HCT116 (cell line): ENCODE measurements around the gene CD70. TPM values are rescaled to one million over a fixed set of nuclear protein-coding genes. Genes with fewer than 3 reads are reported as not detected.

Experiments
- ATAC-seq: fragments of 200-7000 bp; cut with Tn5 transposase; 2 replicates; pipeline ENCODE4 v1.9.1; 2020; ENCODE audit warnings: mild to moderate bottlenecking, moderate library complexity
- BruUV-seq: library from RNA; stranded (reverse); fragments of 400-500 nt; replicated peaks from 2 replicates; lab custom pipeline; 2021; lab: Mats Ljungman, UMichigan
- CTCF ChIA-PET: fragments of 300-600 bp; sonication (Branson Sonifier 250); formaldehyde crosslinking; loops from one replicate; lab custom pipeline; 2021; ENCODE audit warnings: antibody characterized with exemption; lab: Charles Lee
- POLR2A ChIA-PET: fragments of 300-600, 350-600 bp; sonication (Branson Sonifier 250); formaldehyde crosslinking; loops from one replicate; lab custom pipeline; 2021; ENCODE audit warnings: antibody characterized with exemption; lab: Charles Lee
- RAD21 ChIA-PET, 2 experiments: fragments of 300-600 bp; sonication (Branson Sonifier 250); formaldehyde crosslinking; loops; one replicate each; lab custom pipeline; 2023; ENCODE audit warnings: low total read pairs in 2 of 2; ENCODE audit not compliant: uncharacterized antibody in 2 of 2, unreplicated experiment in 2 of 2, low non-redundant PET in 1 of 2; lab: Charles Lee
- DNase-seq: peaks from one replicate; pipeline ENCODE4 v3.0.0-alpha.2; 2010; ENCODE audit warnings: low read depth, low spot score
- H2AFZ ChIP-seq: fragments of 200-600 bp; shearing (Covaris generic), sonication (generic); 2 replicates; pipeline ENCODE4 v1.6.1; 2017; ENCODE audit warnings: low read depth, mixed run types, mixed read lengths, antibody characterized with exemption, low read length; ENCODE audit not compliant: poor library complexity, severe bottlenecking
- H3K27ac ChIP-seq: 2 replicates; pipeline ENCODE4 v1.5.1; 2012; ENCODE audit warnings: low read depth, low read length
- H3K27me3 ChIP-seq: fragments of 200-600 bp; sonication (generic); 2 replicates; pipeline ENCODE4 v1.6.1; 2016; ENCODE audit warnings: mixed run types, low read length, mixed read lengths; ENCODE audit not compliant: insufficient read depth
- H3K36me3 ChIP-seq, 2 experiments: fragments of 200-500 bp in 1 of 2; fragments of 200-600 bp in 1 of 2; sonication (Bioruptor generic) in 1 of 2; sonication (generic) in 1 of 2; 2 replicates each; pipeline versions ENCODE4 v1.5.1 to v1.6.1; 2014 to 2016; ENCODE audit warnings: low read length in 2 of 2, inconsistent platforms in 1 of 2, mixed read lengths in 1 of 2, mixed run types in 1 of 2; ENCODE audit not compliant: insufficient read depth in 2 of 2, control insufficient read depth in 1 of 2
- H3K4me1 ChIP-seq, 2 experiments: fragments of 200-600 bp in 1 of 2; sonication (generic) in 1 of 2; 2 replicates each; pipeline versions ENCODE4 v1.5.1 to v1.6.1; 2012 to 2017; ENCODE audit warnings: low read length in 2 of 2, inconsistent platforms in 1 of 2, mild to moderate bottlenecking in 1 of 2, mixed read lengths in 1 of 2, mixed run types in 1 of 2, moderate library complexity in 1 of 2; ENCODE audit not compliant: insufficient read depth in 2 of 2, control insufficient read depth in 1 of 2
- H3K4me2 ChIP-seq: fragments of 200-600 bp; sonication (generic); 2 replicates; pipeline ENCODE4 v1.6.1; 2017; ENCODE audit warnings: mixed run types, low read length, mixed read lengths
- H3K4me3 ChIP-seq, 2 experiments: fragments of 200-600 bp in 1 of 2; sonication (generic) in 1 of 2; replicated peaks in 1 of 2; 2 replicates each; pipeline ENCODE4 v1.5.1; 2011 to 2016; ENCODE audit warnings: low read length in 2 of 2, control low read depth in 1 of 2, low read depth in 1 of 2, mild to moderate bottlenecking in 1 of 2, mixed read lengths in 1 of 2, mixed run types in 1 of 2
- H3K79me2 ChIP-seq: fragments of 200-600 bp; sonication (generic); 2 replicates; pipeline ENCODE4 v1.6.1; 2017; ENCODE audit warnings: mild to moderate bottlenecking, mixed run types, low read length, moderate library complexity, mixed read lengths; ENCODE audit not compliant: insufficient read depth
- H3K9ac ChIP-seq: fragments of 200-600 bp; sonication (generic); 2 replicates; pipeline ENCODE4 v1.6.1; 2016; ENCODE audit warnings: low read length, mixed read lengths
- H3K9me2 ChIP-seq: fragments of 200-600 bp; sonication (generic), shearing (Covaris generic); 2 replicates; pipeline ENCODE4 v1.6.1; 2017; ENCODE audit warnings: mixed run types, mild to moderate bottlenecking, moderate library complexity; ENCODE audit not compliant: insufficient read depth
- H3K9me3 ChIP-seq, 2 experiments: fragments of 200-500 bp in 1 of 2; fragments of 200-600 bp in 1 of 2; sonication (Bioruptor generic) in 1 of 2; sonication (generic) in 1 of 2; 2 replicates each; pipeline ENCODE4 v1.6.1; 2014 to 2017; ENCODE audit warnings: low read length in 2 of 2, mixed read lengths in 2 of 2, inconsistent platforms in 1 of 2, low read depth in 1 of 2, mild to moderate bottlenecking in 1 of 2, mixed run types in 1 of 2, moderate library complexity in 1 of 2; ENCODE audit not compliant: control insufficient read depth in 1 of 2, insufficient read depth in 1 of 2
- H4K20me1 ChIP-seq: fragments of 200-600 bp; sonication (generic), shearing (Covaris generic); 2 replicates; pipeline ENCODE4 v1.6.1; 2017; ENCODE audit warnings: mixed run types, mild to moderate bottlenecking, moderate library complexity; ENCODE audit not compliant: insufficient read depth
- ATF3 ChIP-seq: IDR thresholded peaks from 2 replicates; pipeline ENCODE4 v1.6.1; 2012
- CBX3 ChIP-seq: IDR thresholded peaks from 2 replicates; pipeline ENCODE4 v1.6.1; 2012; ENCODE audit warnings: low read depth
- CTCF ChIP-seq, 3 experiments: fragments of 200-600 bp in 1 of 3; sonication (generic) in 1 of 3; IDR thresholded peaks in 2 of 3; conservative IDR thresholded peaks in 1 of 3; 2 replicates each; pipeline ENCODE4 v1.5.1; 2012 to 2017; ENCODE audit warnings: low read depth in 2 of 3, low read length in 2 of 3, antibody characterized with exemption in 1 of 3, borderline replicate concordance in 1 of 3, control low read depth in 1 of 3, mild to moderate bottlenecking in 1 of 3, mixed read lengths in 1 of 3, mixed run types in 1 of 3, moderate library complexity in 1 of 3; ENCODE audit not compliant: insufficient read depth in 1 of 3
- EGR1 ChIP-seq: IDR thresholded peaks from 2 replicates; pipeline ENCODE4 v1.6.1; 2012; ENCODE audit warnings: low read depth
- ELF1 ChIP-seq: IDR thresholded peaks from 2 replicates; pipeline ENCODE4 v1.6.1; 2012; ENCODE audit warnings: low read depth, borderline replicate concordance
- MAX ChIP-seq: IDR thresholded peaks from 2 replicates; pipeline ENCODE4 v1.6.1; 2012
- POLR2AphosphoS5 ChIP-seq: IDR thresholded peaks from 2 replicates; pipeline ENCODE4 v1.6.1; 2011; ENCODE audit warnings: mild to moderate bottlenecking, low read depth, low read length, moderate library complexity
- RAD21 ChIP-seq: IDR thresholded peaks from 2 replicates; pipeline ENCODE4 v1.6.1; 2012; ENCODE audit warnings: low read depth, mild to moderate bottlenecking
- SP1 ChIP-seq: IDR thresholded peaks from 2 replicates; pipeline ENCODE4 v1.6.1; 2012; ENCODE audit warnings: low read depth
- ZNF274 ChIP-seq: fragments of 200-500 bp; sonication (Bioruptor generic); IDR thresholded peaks from 2 replicates; pipeline ENCODE4 v1.6.1; 2014; ENCODE audit warnings: mild to moderate bottlenecking, low read depth, low read length, inconsistent platforms
- intact Hi-C: fragments of 100-400 bp; cut with micrococcal nuclease; formaldehyde crosslinking; loops from 2 replicates; pipeline ENCODE4 v1.10.0; 2022
- total RNA-seq: library from RNA; stranded (reverse); gene quantifications from one replicate; pipeline ENCODE4 v1.2.1, GENCODE V29; 2021; ENCODE audit not compliant: unreplicated experiment

Gene CD70
- total RNA-seq, 1 experiment from 2014 or later: 2.1 TPM

DNA sequence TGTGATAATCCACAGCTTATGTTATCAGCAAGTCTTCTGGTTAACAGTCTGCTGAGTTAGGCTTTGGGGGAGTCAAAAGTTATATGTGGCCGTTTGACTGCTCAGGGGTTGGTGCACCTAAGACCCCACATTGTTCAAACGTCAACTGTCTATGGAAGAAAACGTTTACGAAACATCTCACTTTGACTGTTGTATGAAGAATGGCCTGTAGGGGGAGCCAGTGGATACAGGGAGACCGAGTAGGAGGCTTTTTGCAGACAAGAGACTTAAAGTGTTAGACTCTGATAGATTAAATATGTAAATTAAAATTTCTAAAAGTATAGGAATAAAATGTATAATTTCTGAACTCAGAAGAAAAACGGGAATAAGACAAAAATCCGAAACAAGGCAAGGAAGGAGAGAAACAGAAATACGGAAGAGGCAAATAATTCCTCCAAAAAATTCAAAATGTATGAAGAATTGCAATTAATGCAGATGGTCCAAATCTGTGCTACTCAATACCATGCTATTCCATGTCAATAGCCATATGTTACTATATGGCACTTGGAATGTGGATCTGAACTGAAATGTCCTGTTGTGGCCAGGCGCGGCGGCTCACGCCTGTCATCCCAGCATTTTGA is 41.2 kb upstream of the CD70 start:
- DNase-seq: peak; percentile 77
- TF ChIP-seq MAX (peak; percentile 26; the same call in 1 of the 2 replicates), EGR1 (no peak), ATF3 (no peak), RAD21 (peak; percentile 80), POLR2AphosphoS5 (no peak), CBX3 (0 out of 2 replicates have a peak, but pooled peaks have one; percentile 66), SP1 (no peak), ZNF274 (no peak), CTCF (IDR thresholded peaks at IDR 0.05 in 2 of 3, conservative IDR thresholded peaks at IDR 0.05 in 1 of 3; ENCODE audit: borderline replicate concordance in 1 of 3, insufficient read depth in 1 of 3, low read depth in 2 of 3, low read length in 2 of 3) (peak; percentile 70 to 83 (median 76)), ELF1 (no peak)
- H3K9me3 ChIP-seq: no peaks in the 10 kb centered on the region
- no peak overlapping the region for H3K27ac ChIP-seq
- H2AFZ ChIP-seq: peak overlapping the region; percentile 93
- H3K27me3 ChIP-seq: no peaks in the 10 kb centered on the region
- no peaks in the 10 kb centered on the region; the same call in 1 of the 2 replicates for H4K20me1 ChIP-seq
- no peak overlapping the region for H3K9ac ChIP-seq
- CTCF ChIA-PET: interaction anchor here (0.6 to 2.1 kb wide), 5 partner anchors 21 to 232 kb away, joined by 3 to 10 read pairs (median 4); partner anchors contain the start of gene GPR108
- H3K4me3 ChIP-seq: no peak overlapping the region
- peaks cover 3 to 14% of the 10 kb centered on the region in 2 experiments; a peak in 3 of 4 replicates for H3K4me1 ChIP-seq
- H3K9me2 ChIP-seq: no peaks in the 10 kb centered on the region
- ATAC-seq: peak; percentile 71
- intact Hi-C loops: loop anchor here (1.0 to 2.0 kb wide), 2 partner anchors 231 to 505 kb away; no protein-coding TSS in a partner anchor
- POLR2A ChIA-PET: interaction anchor here (0.6 kb wide), 1 partner anchor 101 kb away, joined by 3 read pairs; the partner anchor contains the start of gene TNFSF9
- peak overlapping the region; percentile 64 for H3K4me2 ChIP-seq
- BruUV-seq: no TSS peak
- no peaks in the 10 kb centered on the region for H3K79me2 ChIP-seq
- RAD21 ChIA-PET: interaction anchor here in 1 of 2 experiments (0.6 kb wide), 1 partner anchor 70 kb away, joined by 4 read pairs; no protein-coding TSS in a partner anchor
- no peaks in the 10 kb centered on the region for H3K36me3 ChIP-seq
